Testis (tissue), 3 donors: Measurements from ENCODE around the gene RASA2. TPM values are rescaled to one million over a fixed set of nuclear protein-coding genes. Genes with fewer than 3 reads are reported as not detected.

Source experiments
- DNase-seq: peaks from one replicate; pipeline ENCODE4 v3.0.0-alpha.2; 2019
- H3K27ac ChIP-seq, 2 donors: fragments of 200-600 bp; sonication (generic); one replicate each; pipeline ENCODE4 v1.5.1; 2019
- H3K27me3 ChIP-seq: fragments of 200-600 bp; sonication (generic); one replicate; pipeline ENCODE4 v1.5.1; 2019
- H3K36me3 ChIP-seq: fragments of 200-600 bp; sonication (generic); one replicate; pipeline ENCODE4 v1.5.1; 2017; ENCODE audit warnings: low read depth; ENCODE audit errors: missing control alignments
- H3K4me1 ChIP-seq: fragments of 200-600 bp; sonication (generic); one replicate; pipeline ENCODE4 v1.5.1; 2019
- H3K4me3 ChIP-seq, 2 donors: fragments of 200-600 bp; sonication (generic); one replicate each; pipeline ENCODE4 v1.5.1; 2017 to 2019
- H3K9me3 ChIP-seq: fragments of 200-600 bp; sonication (generic); one replicate; pipeline ENCODE4 v1.5.1; 2017
- POLR2A ChIP-seq: fragments of 450-650 bp; IDR thresholded peaks from one replicate; pipeline ENCODE4 v1.6.1; 2017; ENCODE audit warnings: antibody characterized with exemption, mild to moderate bottlenecking, moderate library complexity
- WGBS, 2 donors: methylation state at CpG; one replicate each; pipeline ENCODE4 v1.1.5; 2018; 5-methylcytosine and 5-hydroxymethylcytosine counted together
- intact Hi-C: fragments of 100-400 bp; cut with DNase I; formaldehyde crosslinking; loops from one replicate; pipeline ENCODE4 v1.15.1; 2023; ENCODE audit warnings: low total_unique reads
- polyA plus RNA-seq: library from polyadenylated mRNA; stranded (reverse); fragments of 350-450 nt; fragmentation: Illumina TruSeq; extraction: RNeasy Lipid Tissue Mini Kit (QIAGEN cat#74804); gene quantifications from one replicate; pipeline ENCODE4 v1.2.3, GENCODE V29; 2014; ENCODE audit warnings: low read depth, low replicate concordance; ENCODE audit not compliant: insufficient read depth
- total RNA-seq, 2 donors: library from RNA; depleted of rRNA; stranded (reverse); fragments of >200 nt; gene quantifications; one replicate each; pipeline ENCODE4 v1.2.3, GENCODE V29; 2016
- TF ChIP-seq, protein P1 (sequence below), 3 experiments: fragments of 450-650 bp in 2 of 3; fragments of 200-600 bp in 1 of 3; sonication (generic) in 1 of 3; IDR thresholded peaks; one replicate each; pipeline ENCODE4 v1.5.1; 2016 to 2019; ENCODE audit warnings: antibody characterized with exemption in 3 of 3, mild to moderate bottlenecking in 2 of 3, moderate library complexity in 1 of 3

Gene RASA2
- total and polyA plus RNA-seq, 3 donors from 2014 or later = 16.2 to 18.3 (median 18.2) TPM

DNA sequence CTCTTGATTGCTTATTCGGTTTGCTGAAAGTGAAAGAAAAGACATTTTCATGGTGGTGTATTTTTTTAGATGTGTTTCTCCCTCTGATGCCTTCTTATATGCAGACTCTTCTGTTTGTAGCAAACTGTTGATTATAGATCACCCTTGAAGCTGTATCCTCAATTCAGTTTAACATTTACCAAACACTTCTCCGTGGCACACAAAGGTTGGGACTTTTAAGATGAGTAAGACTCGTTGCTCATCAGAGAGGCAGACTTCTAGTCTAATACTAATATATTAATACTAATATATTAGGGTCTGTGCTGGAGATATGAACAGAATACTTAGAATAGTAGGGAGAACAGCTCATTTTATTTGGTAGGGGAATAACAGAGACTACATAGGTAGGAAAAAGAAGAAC is 32.8 kb downstream of the RASA2 start:
- Histone ChIP-seq H3K9me3 (no peaks in the 10 kb centered on the region), H3K4me1 (no peaks in the 10 kb centered on the region), H3K27me3 (no peaks in the 10 kb centered on the region), H3K4me3 (no peak overlapping the region), H3K36me3 (no peaks in the 10 kb centered on the region), H3K27ac (no peak overlapping the region)
- no peak for DNase-seq
- intact Hi-C loops = no loop called here
- no peak for TF ChIP-seq POLR2A
- TF ChIP-seq, protein P1, sequence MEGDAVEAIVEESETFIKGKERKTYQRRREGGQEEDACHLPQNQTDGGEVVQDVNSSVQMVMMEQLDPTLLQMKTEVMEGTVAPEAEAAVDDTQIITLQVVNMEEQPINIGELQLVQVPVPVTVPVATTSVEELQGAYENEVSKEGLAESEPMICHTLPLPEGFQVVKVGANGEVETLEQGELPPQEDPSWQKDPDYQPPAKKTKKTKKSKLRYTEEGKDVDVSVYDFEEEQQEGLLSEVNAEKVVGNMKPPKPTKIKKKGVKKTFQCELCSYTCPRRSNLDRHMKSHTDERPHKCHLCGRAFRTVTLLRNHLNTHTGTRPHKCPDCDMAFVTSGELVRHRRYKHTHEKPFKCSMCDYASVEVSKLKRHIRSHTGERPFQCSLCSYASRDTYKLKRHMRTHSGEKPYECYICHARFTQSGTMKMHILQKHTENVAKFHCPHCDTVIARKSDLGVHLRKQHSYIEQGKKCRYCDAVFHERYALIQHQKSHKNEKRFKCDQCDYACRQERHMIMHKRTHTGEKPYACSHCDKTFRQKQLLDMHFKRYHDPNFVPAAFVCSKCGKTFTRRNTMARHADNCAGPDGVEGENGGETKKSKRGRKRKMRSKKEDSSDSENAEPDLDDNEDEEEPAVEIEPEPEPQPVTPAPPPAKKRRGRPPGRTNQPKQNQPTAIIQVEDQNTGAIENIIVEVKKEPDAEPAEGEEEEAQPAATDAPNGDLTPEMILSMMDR (IDR thresholded peaks at IDR 0.05) = no peak
- 88 to 93% methylated on average over 3 of the region's 3 CpGs for WGBS, 2 donors

DNA sequence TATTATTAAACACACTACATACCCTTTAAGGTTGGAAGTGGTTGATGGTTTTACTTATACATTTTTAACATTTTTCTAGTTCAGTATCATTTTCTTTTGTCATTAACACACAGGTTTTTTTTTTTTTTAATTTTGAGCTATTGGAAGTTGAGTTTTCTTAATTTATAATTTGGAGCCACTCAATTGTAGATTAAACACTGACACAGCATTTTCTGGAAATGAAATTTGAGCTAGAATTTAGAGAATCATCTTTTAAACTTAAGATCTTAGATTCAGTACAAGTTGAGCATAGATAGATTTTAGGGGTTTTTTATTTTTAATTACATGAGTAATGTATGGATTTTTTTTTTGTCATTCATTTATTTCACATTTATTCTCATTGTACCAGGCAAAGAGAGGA is 35.0 kb downstream of the RASA2 start:
- no peak for DNase-seq
- TF ChIP-seq, protein P1 (IDR thresholded peaks at IDR 0.05) = no peak
- no peak for TF ChIP-seq POLR2A
- H3K36me3 ChIP-seq = no peaks in the 10 kb centered on the region

DNA sequence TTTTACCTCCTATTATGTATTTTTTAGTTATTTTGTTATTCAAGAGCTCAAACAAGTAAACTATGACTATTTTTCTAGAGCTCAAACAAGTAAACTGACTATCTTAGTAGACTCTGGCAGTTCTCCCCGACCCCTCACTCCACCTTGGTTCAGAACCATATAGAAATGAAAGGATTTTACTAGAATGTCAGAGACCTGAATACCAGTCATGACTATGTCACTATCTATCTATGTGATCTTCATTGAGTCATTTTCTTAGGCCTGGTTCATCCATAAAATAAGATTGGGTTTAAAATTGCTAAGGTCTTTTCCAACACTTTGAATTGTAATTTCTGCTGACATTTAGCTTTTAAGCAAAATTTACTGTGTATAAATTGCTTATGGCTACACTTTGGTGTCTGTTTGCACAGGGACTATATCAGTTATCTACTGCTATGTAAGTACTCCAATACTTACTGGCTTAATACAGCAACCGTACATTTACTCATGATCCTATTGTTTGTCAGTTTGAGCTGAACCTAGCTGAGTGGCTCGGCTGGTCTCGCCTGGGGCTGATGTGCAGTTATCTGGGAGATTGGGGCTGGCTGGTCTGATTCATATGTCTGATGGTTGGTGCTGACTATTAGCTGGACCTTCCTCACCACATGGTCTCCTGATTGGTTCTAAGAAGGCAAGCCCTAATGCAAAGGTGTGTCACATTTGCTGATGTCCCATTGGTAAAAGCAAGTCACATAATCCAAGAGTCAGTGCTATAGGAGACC is 37.0 kb downstream of the RASA2 start:
- Histone ChIP-seq H3K27me3 (no peaks in the 10 kb centered on the region), H3K36me3 (no peaks in the 10 kb centered on the region), H3K4me1 (no peaks in the 10 kb centered on the region), H3K4me3 (no peak overlapping the region), H3K9me3 (no peaks in the 10 kb centered on the region), H3K27ac (no peak overlapping the region)
- WGBS, 2 donors = 94 to 96% methylated on average over 4 of the region's 4 CpGs
- TF ChIP-seq, protein P1 (IDR thresholded peaks at IDR 0.05) = no peak
- TF ChIP-seq POLR2A = no peak
- no peak for DNase-seq
- intact Hi-C loops = no loop called here

More for the DNA sequence above, 35.0 kb downstream of the RASA2 start:
- intact Hi-C loops = no loop called here
- Histone ChIP-seq H3K27me3 (no peaks in the 10 kb centered on the region), H3K4me1 (no peaks in the 10 kb centered on the region), H3K27ac (no peak overlapping the region), H3K4me3 (no peak overlapping the region), H3K9me3 (no peaks in the 10 kb centered on the region)

DNA sequence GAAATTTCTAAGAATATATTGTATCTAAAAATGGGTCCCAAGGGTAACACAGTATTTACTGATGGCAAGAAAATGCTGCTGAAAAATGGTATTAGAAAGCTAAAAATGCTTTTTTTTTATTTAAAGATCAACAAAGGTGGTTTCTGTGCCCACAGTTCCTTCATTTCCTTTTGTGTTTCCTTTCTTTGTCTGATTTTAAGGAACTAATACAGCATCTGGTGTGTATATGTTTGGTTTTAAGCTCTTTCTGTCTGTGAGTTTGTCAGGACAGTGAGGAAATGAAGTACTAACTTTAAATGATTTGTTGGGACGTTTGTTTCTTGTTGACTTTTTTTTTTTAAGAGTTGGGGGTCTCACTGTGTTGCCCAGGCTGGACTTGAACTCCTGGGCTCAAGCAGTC is 38.2 kb downstream of the RASA2 start:
- Histone ChIP-seq H3K4me3 (no peak overlapping the region), H3K27ac (no peak overlapping the region), H3K36me3 (no peaks in the 10 kb centered on the region), H3K4me1 (no peaks in the 10 kb centered on the region), H3K27me3 (no peaks in the 10 kb centered on the region), H3K9me3 (no peaks in the 10 kb centered on the region)
- intact Hi-C loops = no loop called here
- no peak for DNase-seq
- WGBS, 2 donors = 32 to 54% methylated on average over 1 of the region's 1 CpG
- TF ChIP-seq, protein P1 (IDR thresholded peaks at IDR 0.05) = no peak
- no peak for TF ChIP-seq POLR2A

DNA sequence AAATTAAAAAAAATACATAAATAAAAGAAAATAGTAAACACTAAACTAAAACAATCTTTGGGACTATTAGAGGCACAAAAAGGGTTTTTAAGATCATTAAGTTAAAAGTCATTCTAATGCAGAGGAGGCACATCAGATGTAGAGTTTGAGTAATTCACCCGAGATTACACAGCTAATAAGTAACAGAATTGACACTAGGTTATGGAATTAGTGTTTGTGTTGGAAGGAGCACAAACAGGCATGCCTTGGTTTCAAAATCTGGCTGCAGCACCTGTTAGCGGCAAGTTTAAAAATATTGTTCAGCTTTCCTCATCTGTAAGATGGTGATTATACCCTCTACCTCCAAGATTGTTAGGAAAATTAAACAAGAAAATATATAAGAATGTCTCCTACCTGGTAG is 39.0 kb downstream of the RASA2 start:
- Histone ChIP-seq H3K27me3 (no peaks in the 10 kb centered on the region), H3K27ac (no peak overlapping the region), H3K9me3 (no peaks in the 10 kb centered on the region), H3K4me3 (no peak overlapping the region), H3K4me1 (no peaks in the 10 kb centered on the region), H3K36me3 (no peaks in the 10 kb centered on the region)
- TF ChIP-seq, protein P1 (IDR thresholded peaks at IDR 0.05) = no peak
- no peak for TF ChIP-seq POLR2A
- 75 to 86% methylated on average over 2 of the region's 2 CpGs for WGBS, 2 donors
- no peak for DNase-seq
- intact Hi-C loops = no loop called here
